GM18498 (cell line): Measurements from ENCODE around the gene SIK2.

Source experiments
- ATAC-seq: cut with Tn5 transposase; IDR thresholded peaks from one replicate; pipeline ENCODE4 v1.9.1; 2021; ENCODE audit warnings: mild to moderate bottlenecking, moderate library complexity; ENCODE audit not compliant: unreplicated experiment

Gene SIK2

DNA sequence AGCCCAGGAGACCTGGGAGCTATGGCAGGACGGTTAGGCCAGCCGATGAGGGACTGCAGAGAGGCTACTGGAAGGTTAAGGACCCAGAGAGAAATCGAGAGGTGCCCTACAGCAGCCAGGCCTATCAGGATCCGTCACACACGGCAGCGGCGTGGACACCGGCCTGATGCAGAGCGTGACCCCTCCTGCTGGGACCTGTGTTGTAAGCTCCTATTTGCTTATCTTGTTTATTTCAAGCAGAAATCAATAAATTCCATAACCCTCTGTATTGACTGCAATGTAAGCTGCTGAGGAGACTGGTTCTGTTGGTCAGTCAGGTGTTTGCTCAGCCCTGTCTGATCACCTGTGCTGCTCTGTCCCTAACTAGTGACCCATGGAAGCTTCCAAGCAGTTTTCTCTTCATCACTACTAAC lies 124.1 kb downstream of the SIK2 start:
- ATAC-seq = no peak

DNA sequence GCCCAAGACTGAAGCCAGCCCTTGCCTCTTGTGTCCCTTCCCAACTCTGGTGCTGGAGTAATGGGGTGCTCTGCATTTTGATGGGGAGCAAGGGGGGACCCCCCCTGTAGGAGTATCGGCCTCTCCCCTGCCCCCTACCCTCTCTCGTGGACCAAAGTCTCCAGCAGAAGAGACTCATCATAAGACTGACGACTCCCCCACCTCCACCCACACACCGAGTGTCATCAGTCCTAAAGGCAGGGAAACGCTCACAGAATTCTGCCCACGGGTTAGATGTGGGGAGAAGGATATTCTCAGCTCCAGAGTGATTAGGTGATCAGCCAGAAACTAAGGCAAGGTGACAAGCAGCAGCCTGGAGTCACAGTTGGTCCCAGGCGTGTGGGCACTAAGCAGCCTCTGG lies 125.2 kb downstream of the SIK2 start:
- ATAC-seq = no peak

DNA sequence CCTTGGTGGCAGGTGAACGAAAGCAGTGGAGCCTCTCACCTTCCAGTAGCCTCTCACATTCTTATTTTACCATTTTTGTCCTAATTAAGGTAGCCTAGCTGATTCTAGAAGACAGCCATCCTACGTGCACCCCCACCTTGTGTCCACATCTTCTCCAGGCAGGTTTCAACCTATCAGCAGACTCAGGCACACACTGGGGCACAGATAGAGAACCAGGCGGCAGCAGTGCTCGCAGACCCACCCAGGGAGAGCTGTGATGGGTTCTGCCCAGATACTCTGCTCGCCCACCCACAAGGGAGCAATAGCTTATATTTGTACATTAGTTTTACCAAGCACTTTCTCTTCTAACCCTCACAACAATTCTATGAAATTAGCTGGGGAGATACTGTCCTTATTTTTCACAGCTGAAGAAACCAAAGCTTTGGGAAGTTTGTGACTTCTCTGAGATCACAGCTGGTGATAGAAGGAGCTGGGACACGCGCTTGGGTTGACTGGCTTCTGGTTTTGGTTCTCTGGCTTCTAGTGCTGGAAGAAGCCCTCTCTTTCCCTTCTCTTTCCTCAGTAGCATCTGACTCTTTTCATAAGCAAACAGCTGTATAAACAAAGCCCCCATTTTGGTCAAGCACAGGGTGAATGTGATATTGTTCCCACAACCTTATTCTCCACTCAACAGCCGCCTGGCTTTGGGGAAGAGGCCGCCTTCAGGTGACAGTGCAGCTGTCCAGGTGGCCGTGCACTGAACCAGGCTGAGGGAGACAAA lies 127.0 kb downstream of the SIK2 start:
- ATAC-seq = no peak

- no peak for ATAC-seq
These were observed 127.6 kb downstream of the SIK2 start for GRCh38 chr11:111729831-111730311.

- no peak for ATAC-seq
These were observed 128.8 kb downstream of the SIK2 start for GRCh38 chr11:111730871-111731591.

DNA sequence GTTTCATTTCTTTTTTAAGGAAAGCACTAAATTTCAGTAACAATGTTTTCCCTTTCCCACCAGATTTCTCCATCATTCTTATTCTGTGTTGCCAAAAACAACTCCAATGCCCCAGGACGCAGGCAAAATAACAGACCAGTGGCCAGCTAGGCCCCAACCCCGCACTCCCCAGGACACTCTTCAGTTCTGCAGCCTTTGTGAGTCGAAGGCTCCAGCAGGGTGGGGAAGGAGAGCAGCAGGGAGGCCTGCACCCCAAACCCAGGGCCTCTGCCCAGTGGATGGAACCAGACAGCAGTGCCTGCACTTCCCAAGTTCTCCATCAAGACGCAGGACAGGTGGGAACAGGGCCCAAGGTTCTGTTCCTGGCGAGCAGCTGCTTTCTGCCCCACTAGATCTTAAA lies 129.6 kb downstream of the SIK2 start:
- ATAC-seq = no peak

- no peak for ATAC-seq
These were observed 130.8 kb downstream of the SIK2 start for GRCh38 chr11:111733016-111733415.

GRCh38 chr11:111733611-111734088 lies 131.4 kb downstream of the SIK2 start:
- no peak for ATAC-seq

GRCh38 chr11:111734101-111734953 lies 132.1 kb downstream of the SIK2 start:
- ATAC-seq = no peak

- no peak for ATAC-seq
These were observed 132.7 kb downstream of the SIK2 start for GRCh38 chr11:111734954-111735261.

DNA sequence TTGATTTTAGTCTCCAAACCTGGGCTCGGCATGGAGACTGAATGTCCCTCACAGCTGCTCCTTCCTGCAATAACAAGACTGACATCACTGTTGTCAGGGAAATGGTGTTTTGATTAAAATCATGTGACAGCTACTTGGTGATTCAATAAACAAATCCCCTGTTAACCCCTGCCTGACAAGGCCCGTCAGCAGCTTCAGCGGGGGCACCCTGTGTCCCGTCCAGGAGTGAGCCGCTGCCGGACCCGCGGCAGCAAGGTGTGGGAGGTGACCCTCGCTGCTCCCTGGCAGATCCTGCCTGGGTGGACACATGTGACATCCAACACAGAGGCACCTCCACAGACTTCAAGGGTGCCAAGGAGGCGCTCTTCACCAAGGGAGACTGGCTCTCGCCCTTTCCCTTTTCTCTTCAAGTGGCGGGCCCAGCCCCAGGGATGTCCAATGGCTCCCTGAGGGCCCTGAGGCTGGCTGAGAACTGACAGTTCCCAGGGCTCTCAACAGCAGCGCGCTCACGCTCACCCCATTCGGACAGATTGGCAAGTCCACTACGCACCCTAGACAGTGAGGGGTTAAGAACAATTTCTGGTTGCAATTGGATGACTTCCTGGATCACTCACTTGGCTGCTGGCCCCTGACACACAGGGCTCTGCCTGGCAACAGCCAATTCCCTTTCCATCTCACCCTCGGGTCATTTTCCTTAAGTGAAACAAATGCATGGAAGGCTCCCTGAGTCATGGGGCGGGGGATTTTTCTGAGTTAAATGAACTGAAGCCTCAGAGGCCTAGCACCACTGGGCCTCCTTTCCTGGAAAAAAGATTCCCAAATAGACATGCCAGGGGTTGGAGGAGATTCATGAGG lies 133.2 kb downstream of the SIK2 start:
- no peak for ATAC-seq

DNA sequence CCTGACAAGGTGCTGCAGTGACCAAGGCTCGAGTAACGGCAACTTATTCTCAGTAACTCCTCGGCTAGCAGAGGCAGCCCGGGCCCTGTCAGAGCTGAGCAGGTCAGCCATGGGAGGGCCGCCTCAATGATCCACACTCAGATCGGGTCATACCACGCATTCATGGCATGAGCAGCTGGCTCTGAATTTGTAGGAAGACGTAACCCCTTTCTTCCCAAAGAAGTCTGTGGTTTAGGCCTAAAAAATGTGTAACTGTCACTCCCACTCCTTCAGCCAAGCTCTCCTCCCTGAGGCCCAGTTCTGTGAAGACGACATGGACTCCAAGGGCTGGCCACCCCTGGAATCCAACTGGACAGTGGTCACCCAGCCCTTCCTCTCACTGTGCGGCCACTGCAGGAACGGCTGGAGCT lies 133.9 kb downstream of the SIK2 start:
- no peak for ATAC-seq

DNA sequence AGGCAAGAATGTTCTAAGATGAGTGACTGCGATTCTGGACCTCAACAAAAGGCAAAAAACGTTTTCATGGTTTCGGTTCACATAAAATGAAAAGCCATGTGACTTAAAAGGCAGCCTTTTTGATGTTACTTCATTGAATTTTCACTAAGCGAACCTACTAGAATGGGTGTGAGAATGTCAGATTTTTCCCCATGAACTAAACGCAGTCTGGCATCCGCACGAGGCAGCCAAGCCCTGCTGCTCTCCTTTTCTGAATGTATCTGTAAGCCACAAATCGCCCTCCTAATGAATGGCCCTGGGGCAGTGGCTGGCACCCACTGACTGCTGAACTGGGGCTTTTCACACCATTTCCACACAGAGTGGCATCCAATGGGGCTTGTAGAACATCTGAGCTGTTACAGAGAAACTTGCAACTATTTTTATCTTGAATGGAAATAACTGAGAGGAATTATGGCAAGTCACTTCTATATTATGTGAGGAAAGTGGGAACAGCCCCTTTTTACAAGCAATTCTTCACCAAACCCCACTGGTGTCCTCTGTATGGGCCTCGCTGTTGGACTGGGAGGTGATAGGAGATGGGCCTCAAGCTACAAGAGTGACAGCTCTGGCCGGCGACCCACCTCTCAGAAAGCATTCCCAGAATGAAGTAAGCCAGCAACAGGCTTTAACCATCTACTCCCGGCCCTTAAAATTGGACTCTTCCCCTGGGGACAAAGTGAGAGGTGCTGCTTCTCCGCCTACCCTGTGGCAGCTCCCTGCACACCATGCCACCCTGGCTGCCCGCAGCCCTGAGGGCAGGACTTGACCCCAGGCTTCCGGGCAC lies 134.6 kb downstream of the SIK2 start:
- ATAC-seq = no peak

- no peak for ATAC-seq
These were observed 135.4 kb downstream of the SIK2 start for GRCh38 chr11:111737444-111738210.

DNA sequence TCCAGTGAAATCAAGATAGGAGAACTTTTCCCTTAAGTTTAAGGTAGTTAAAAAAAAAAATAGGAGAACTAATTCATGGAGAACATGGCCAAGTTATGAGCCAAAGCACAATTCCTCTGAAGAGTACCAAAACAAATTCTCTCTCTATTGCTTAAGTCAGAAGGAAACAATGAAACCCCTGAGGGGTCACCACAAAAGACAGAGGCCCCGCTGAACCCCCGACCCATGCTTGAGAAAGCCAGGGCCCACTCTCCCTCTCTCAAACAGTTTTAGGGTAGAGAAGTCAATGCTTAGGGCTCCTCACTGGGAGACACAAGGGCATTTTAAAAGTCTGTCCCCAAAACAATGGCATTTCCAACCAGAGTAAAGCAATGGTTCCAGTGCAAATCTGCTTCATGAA lies 137.1 kb downstream of the SIK2 start:
- no peak for ATAC-seq

DNA sequence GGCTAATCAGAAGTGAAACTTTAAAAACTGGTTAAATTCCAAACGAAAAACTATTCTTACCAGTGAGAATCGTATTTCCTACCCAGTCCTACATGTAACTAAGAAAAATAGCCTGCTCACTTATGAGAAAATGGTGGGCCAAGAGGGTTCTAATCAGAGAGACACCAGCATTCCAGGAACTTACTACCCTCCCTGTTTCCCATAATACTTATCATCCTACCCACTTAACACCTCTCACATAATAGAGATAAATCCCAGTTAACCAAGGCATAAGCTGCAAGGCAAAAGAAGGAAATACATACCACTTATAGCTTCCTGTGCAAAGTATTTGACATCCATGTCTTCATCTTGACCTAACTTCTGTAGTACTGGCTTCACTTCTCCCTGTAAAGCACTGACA lies 139.5 kb downstream of the SIK2 start:
- ATAC-seq = no peak

- no peak for ATAC-seq
These were observed 141.5 kb downstream of the SIK2 start for GRCh38 chr11:111743700-111744099.

GRCh38 chr11:111745719-111746504 lies 143.7 kb downstream of the SIK2 start:
- no peak for ATAC-seq
